GM19455 (cell line): ENCODE data around the gene HOMER3.

Experiments
- ATAC-seq: cut with Tn5 transposase; IDR thresholded peaks from one replicate; pipeline ENCODE4 v1.9.1; 2021; ENCODE audit not compliant: unreplicated experiment

Gene HOMER3

GRCh38 chr19:18883526-18884304, 57.3 kb downstream of the HOMER3 start:
- ATAC-seq = no peak

- ATAC-seq = no peak
Observed at GRCh38 chr19:18881491-18881890, 59.5 kb downstream of the HOMER3 start.

- no peak for ATAC-seq
Observed at GRCh38 chr19:18879579-18880373, 61.2 kb downstream of the HOMER3 start.
